Esophagus muscularis mucosa (tissue), 4 donors: ENCODE results near the gene NDUFS7. TPM values are rescaled to one million over a fixed set of nuclear protein-coding genes. Genes with fewer than 3 reads are reported as not detected.

ENCODE experiments used
- DNase-seq: peaks from one replicate; pipeline ENCODE4 v3.0.0-alpha.2; 2017; ENCODE audit errors: extremely low spot score
- H3K27ac ChIP-seq, 4 donors: fragments of 200-600 bp; sonication (generic); replicated peaks in 1 of 4; 1 replicate in 3 of 4; 2 replicates in 1 of 4; pipeline ENCODE4 v1.5.1; 2016 to 2019; ENCODE audit warnings: mild to moderate bottlenecking in 1 of 4
- H3K27me3 ChIP-seq, 4 donors: fragments of 200-600 bp; sonication (generic); one replicate each; pipeline versions ENCODE4 v1.5.1 to v1.6.0; 2016 to 2019
- H3K36me3 ChIP-seq, 4 donors: fragments of 200-600 bp; sonication (generic); one replicate each; pipeline ENCODE4 v1.5.1; 2016 to 2019
- H3K4me1 ChIP-seq, 4 donors: fragments of 200-600 bp; sonication (generic); one replicate each; pipeline ENCODE4 v1.5.1; 2016 to 2019
- H3K4me3 ChIP-seq, 4 donors: fragments of 200-600 bp; sonication (generic); 1 replicate in 2 of 4; 2 replicates in 2 of 4; pipeline ENCODE4 v1.5.1; 2016 to 2019; ENCODE audit warnings: mild to moderate bottlenecking in 4 of 4, moderate library complexity in 1 of 4
- H3K9me3 ChIP-seq, 4 donors: fragments of 200-600 bp; sonication (generic); 1 replicate in 3 of 4; 2 replicates in 1 of 4; pipeline ENCODE4 v1.5.1; 2016 to 2019
- CTCF ChIP-seq, 3 experiments: fragments of 200-600 bp in 2 of 3; fragments of 450-650 bp in 1 of 3; sonication (generic) in 2 of 3; IDR thresholded peaks; one replicate each; pipeline ENCODE4 v1.5.1; 2017 to 2019; ENCODE audit warnings: antibody characterized with exemption in 3 of 3, mild to moderate bottlenecking in 2 of 3, moderate library complexity in 1 of 3
- EP300 ChIP-seq: sonication (generic); formaldehyde crosslinking; IDR thresholded peaks from one replicate; pipeline ENCODE4 v1.6.1; 2017; ENCODE audit warnings: antibody characterized with exemption
- POLR2A ChIP-seq: fragments of 450-650 bp; IDR thresholded peaks from one replicate; pipeline ENCODE4 v1.6.1; 2017; ENCODE audit warnings: antibody characterized with exemption, moderate library complexity, mild to moderate bottlenecking, low read depth
- POLR2AphosphoS5 ChIP-seq, 2 donors: sonication (generic); formaldehyde crosslinking; IDR thresholded peaks; one replicate each; pipeline ENCODE4 v1.6.1; 2017; ENCODE audit warnings: antibody characterized with exemption in 2 of 2
- WGBS: methylation state at CpG from one replicate; pipeline ENCODE4 v1.1.5; 2018; 5-methylcytosine and 5-hydroxymethylcytosine counted together
- intact Hi-C: fragments of 100-400 bp; cut with DNase I; formaldehyde crosslinking; loops from one replicate; pipeline ENCODE4 v1.15.1; 2023
- total RNA-seq, 4 donors: library from RNA; depleted of rRNA; stranded (reverse); fragments of >200 nt; gene quantifications; one replicate each; pipeline versions ENCODE4 v1.1.0 to v1.2.1, GENCODE V29; 2016

Gene NDUFS7
- total RNA-seq, 4 donors from 2014 or later, result 85.6 to 110 (median 89.4) TPM

- intact Hi-C loops, result loop anchor here (10.0 kb wide), 1 partner anchor 74 kb away; the partner anchor contains the start of gene ADAMTSL5
These were observed 56.7 kb downstream of the NDUFS7 start for GRCh38 chr19:1440418-1440801.

GRCh38 chr19:1441022-1441426 is 57.3 kb downstream of the NDUFS7 start:
- WGBS, result 92% methylated on average over 2 of the region's 9 CpGs
- DNase-seq, result no peak
- H3K4me1 ChIP-seq, result peaks cover 29 to 47% (median 42%) of the 10 kb centered on the region in 4 donors
- no peak overlapping the region for H3K27ac ChIP-seq
- peaks cover 27 to 38% (median 36%) of the 10 kb centered on the region in 4 donors for H3K36me3 ChIP-seq
- H3K9me3 ChIP-seq, result no peaks in the 10 kb centered on the region
- H3K27me3 ChIP-seq, result peaks cover 0 to 9% (median 9%) of the 10 kb centered on the region in 4 donors
- no peak overlapping the region for H3K4me3 ChIP-seq
- TF ChIP-seq POLR2A (no peak), CTCF (IDR thresholded peaks at IDR 0.05) (no peak)
- intact Hi-C loops, result loop anchor here (10.0 kb wide), 1 partner anchor 74 kb away; the partner anchor contains the start of gene ADAMTSL5

More at GRCh38 chr19:1440418-1440801, 56.7 kb downstream of the NDUFS7 start:
- peaks cover 30 to 44% (median 40%) of the 10 kb centered on the region in 4 donors for H3K36me3 ChIP-seq
- no peak for TF ChIP-seq CTCF (IDR thresholded peaks at IDR 0.05)
- TF ChIP-seq POLR2A, result no peak
- no peak for TF ChIP-seq POLR2AphosphoS5 (IDR thresholded peaks at IDR 0.05)
- TF ChIP-seq EP300, result no peak
- no peak overlapping the region for H3K27ac ChIP-seq
- H3K4me3 ChIP-seq, result no peak overlapping the region
- DNase-seq, result no peak
- peaks cover 23 to 41% (median 36%) of the 10 kb centered on the region in 4 donors for H3K4me1 ChIP-seq
- WGBS, result 82% methylated on average over 7 of the region's 15 CpGs
- H3K27me3 ChIP-seq, result peaks cover 0 to 3% (median 3%) of the 10 kb centered on the region in 4 donors
- H3K9me3 ChIP-seq, result no peaks in the 10 kb centered on the region

- intact Hi-C loops, result loop anchor here (10.0 kb wide), 1 partner anchor 73 kb away; the partner anchor contains the start of gene ADAMTSL5
- peaks cover 37 to 56% (median 51%) of the 10 kb centered on the region in 4 donors for H3K4me1 ChIP-seq
- peaks cover 6 to 18% (median 17%) of the 10 kb centered on the region in 4 donors for H3K27me3 ChIP-seq
- 78% methylated on average over 21 of the region's 25 CpGs for WGBS
- no peak overlapping the region for H3K27ac ChIP-seq
- H3K9me3 ChIP-seq, result no peaks in the 10 kb centered on the region
- no peak overlapping the region for H3K4me3 ChIP-seq
- no peak for DNase-seq
- peaks cover 27 to 38% (median 36%) of the 10 kb centered on the region in 4 donors for H3K36me3 ChIP-seq
- no peak for TF ChIP-seq POLR2AphosphoS5 (IDR thresholded peaks at IDR 0.05)
- TF ChIP-seq POLR2A, result no peak
- TF ChIP-seq CTCF (IDR thresholded peaks at IDR 0.05), result no peak
- TF ChIP-seq EP300, result no peak
These were observed 58.2 kb downstream of the NDUFS7 start for GRCh38 chr19:1441677-1442438.

Other genes with a start within 250 kb of the NDUFS7 start
- gene SBNO2, start 209.6 kb upstream of the NDUFS7 start, total RNA-seq, result 100 to 1,000 TPM in 1 of 4 donors, 10 to 100 TPM in 3; 16.2 to 141 (median 30.5) TPM
- 10 to 100 TPM; 52.2 to 95.7 (median 73.2) TPM for gene STK11, start 178.1 kb upstream of the NDUFS7 start, total RNA-seq
- gene CBARP, start 145.9 kb upstream of the NDUFS7 start, total RNA-seq, result 1 to 10 TPM in 1 of 4 donors, under 1 TPM in 2, not detected in 1; 0.58 to 1.0 (median 0.99) TPM
- 100 to 1,000 TPM in 2 of 4 donors, 10 to 100 TPM in 2; 77.5 to 140 (median 109) TPM for gene ATP5F1D, start 142.2 kb upstream of the NDUFS7 start, total RNA-seq
- 10 to 100 TPM; 20.3 to 72.2 (median 31.8) TPM for gene MIDN, start 135.3 kb upstream of the NDUFS7 start, total RNA-seq
- 100 to 1,000 TPM; 236 to 601 (median 429) TPM for gene CIRBP, start 114.6 kb upstream of the NDUFS7 start, total RNA-seq
- 10 to 100 TPM; 24.9 to 58.9 (median 43.6) TPM for gene FAM174C, start 108.4 kb upstream of the NDUFS7 start, total RNA-seq
- gene EFNA2, start 98.0 kb upstream of the NDUFS7 start, total RNA-seq, result not detected
- gene GAMT, start 17.6 kb downstream of the NDUFS7 start, total RNA-seq, result 10 to 100 TPM in 3 of 4 donors, 1 to 10 TPM in 1; 5.8 to 13.4 (median 11.9) TPM
- 10 to 100 TPM; 44.9 to 79.4 (median 52.9) TPM for gene DAZAP1, start 23.7 kb downstream of the NDUFS7 start, total RNA-seq
- 1,000 to 10,000 TPM; 1,297 to 2,978 (median 2,171) TPM for gene RPS15, start 54.5 kb downstream of the NDUFS7 start, total RNA-seq
- gene APC2, start 66.2 kb downstream of the NDUFS7 start, total RNA-seq, result 1 to 10 TPM in 2 of 4 donors, under 1 TPM in 2; 0.42 to 1.8 (median 1.2) TPM
- gene C19orf25, start 95.3 kb downstream of the NDUFS7 start, total RNA-seq, result 10 to 100 TPM; 21.6 to 43.6 (median 29.8) TPM
- gene PCSK4, start 106.4 kb downstream of the NDUFS7 start, total RNA-seq, result 1 to 10 TPM; 1.9 to 5.4 (median 3.3) TPM
- gene REEP6, start 107.3 kb downstream of the NDUFS7 start, total RNA-seq, result 1 to 10 TPM in 1 of 4 donors, under 1 TPM in 2, not detected in 1; 0.23 to 2.3 (median 0.99) TPM
- gene ADAMTSL5, start 129.1 kb downstream of the NDUFS7 start, total RNA-seq, result 1 to 10 TPM; 3.9 to 5.9 (median 4.7) TPM
- under 1 TPM in 1 of 4 donors, not detected in 3; 0.17 TPM for gene PLK5, start 140.2 kb downstream of the NDUFS7 start, total RNA-seq
- gene MEX3D, start 184.4 kb downstream of the NDUFS7 start, total RNA-seq, result 10 to 100 TPM; 21.6 to 64.4 (median 47.5) TPM
- gene MBD3, start 209.0 kb downstream of the NDUFS7 start, total RNA-seq, result 100 to 1,000 TPM in 3 of 4 donors, 10 to 100 TPM in 1; 81.8 to 152 (median 114) TPM
- 100 to 1,000 TPM; 111 to 152 (median 132) TPM for gene UQCR11, start 221.6 kb downstream of the NDUFS7 start, total RNA-seq